T-helper 1 cell treated with Interleukin-12 subunit alpha and Interleukin-12 subunit beta and Interleukin-4 antibody, amounts not matched to agents 30 μg/mL and 1 μg/mL, for 36 hours (primary cell): ENCODE data around the gene PALM3.
"Not testable (repeated sequence)": the region's sequence is repeated elsewhere in the genome, so short reads cannot be mapped to it uniquely, and the experiment has no call there.

Experiments
- H3K27ac Mint-ChIP-seq: one replicate; pipeline ENCODE4 v1.8.0; 2021; ENCODE audit warnings: mild to moderate bottlenecking, mixed read lengths
- H3K27me3 Mint-ChIP-seq: one replicate; pipeline ENCODE4 v1.8.0; 2021; ENCODE audit warnings: low read depth, mixed read lengths
- H3K36me3 Mint-ChIP-seq: one replicate; pipeline ENCODE4 v1.8.0; 2021; ENCODE audit warnings: low read depth, mixed read lengths
- H3K4me1 Mint-ChIP-seq: one replicate; pipeline ENCODE4 v1.8.0; 2021; ENCODE audit warnings: low read depth, mixed read lengths
- H3K4me3 Mint-ChIP-seq: one replicate; pipeline ENCODE4 v1.8.0; 2021; ENCODE audit warnings: mild to moderate bottlenecking, moderate library complexity, mixed read lengths
- H3K9me3 Mint-ChIP-seq: one replicate; pipeline ENCODE4 v1.8.0; 2021; ENCODE audit warnings: mixed read lengths

The PALM3 gene

GRCh38 chr19:14058182-14059092 lies 3.4 kb downstream of the PALM3 start:
- Mint-ChIP-seq H3K27ac (peak overlapping the region; percentile 38), H3K9me3 (no peaks in the 10 kb centered on the region), H3K36me3 (peaks cover 5% of the 10 kb centered on the region), H3K27me3 (peaks cover 48% of the 10 kb centered on the region), H3K4me1 (peaks cover 14% of the 10 kb centered on the region), H3K4me3 (peak overlapping the region; percentile 46)

GRCh38 chr19:14056741-14057356 lies 5.0 kb downstream of the PALM3 start:
- Mint-ChIP-seq H3K4me3 (peak overlapping the region; percentile 53), H3K36me3 (peaks cover 16% of the 10 kb centered on the region), H3K27me3 (peaks cover 48% of the 10 kb centered on the region), H3K9me3 (peaks cover 5% of the 10 kb centered on the region), H3K27ac (no peak overlapping the region), H3K4me1 (peaks cover 14% of the 10 kb centered on the region)

GRCh38 chr19:14056069-14056666 lies 5.7 kb downstream of the PALM3 start:
- Mint-ChIP-seq H3K27ac (no peak overlapping the region), H3K4me3 (no peak overlapping the region), H3K4me1 (peaks cover 14% of the 10 kb centered on the region), H3K36me3 (peaks cover 19% of the 10 kb centered on the region), H3K9me3 (peaks cover 5% of the 10 kb centered on the region), H3K27me3 (peaks cover 44% of the 10 kb centered on the region)

- H3K4me3 Mint-ChIP-seq, result no peak overlapping the region
- H3K9me3 Mint-ChIP-seq, result peaks cover 5% of the 10 kb centered on the region
- H3K4me1 Mint-ChIP-seq, result peaks cover 14% of the 10 kb centered on the region
- H3K27me3 Mint-ChIP-seq, result peaks cover 36% of the 10 kb centered on the region
- no peak overlapping the region for H3K27ac Mint-ChIP-seq
- H3K36me3 Mint-ChIP-seq, result peaks cover 24% of the 10 kb centered on the region
These were observed 6.5 kb downstream of the PALM3 start for GRCh38 chr19:14055396-14055795.

- peaks cover 30% of the 10 kb centered on the region for H3K27me3 Mint-ChIP-seq
- no peak overlapping the region for H3K4me3 Mint-ChIP-seq
- H3K36me3 Mint-ChIP-seq, result peaks cover 28% of the 10 kb centered on the region
- H3K27ac Mint-ChIP-seq, result no peak overlapping the region
- H3K9me3 Mint-ChIP-seq, result peaks cover 5% of the 10 kb centered on the region
- peaks cover 16% of the 10 kb centered on the region for H3K4me1 Mint-ChIP-seq
These were observed 7.2 kb downstream of the PALM3 start for GRCh38 chr19:14054721-14055120.

- no peak overlapping the region for H3K4me3 Mint-ChIP-seq
- H3K36me3 Mint-ChIP-seq, result peaks cover 30% of the 10 kb centered on the region
- peaks cover 5% of the 10 kb centered on the region for H3K9me3 Mint-ChIP-seq
- peaks cover 16% of the 10 kb centered on the region for H3K4me1 Mint-ChIP-seq
- peaks cover 23% of the 10 kb centered on the region for H3K27me3 Mint-ChIP-seq
- peak overlapping the region; percentile 8 for H3K27ac Mint-ChIP-seq
These were observed 7.8 kb downstream of the PALM3 start for GRCh38 chr19:14054099-14054498.

- H3K9me3 Mint-ChIP-seq, result peaks cover 5% of the 10 kb centered on the region
- H3K4me3 Mint-ChIP-seq, result no peak overlapping the region
- peaks cover 34% of the 10 kb centered on the region for H3K36me3 Mint-ChIP-seq
- H3K27me3 Mint-ChIP-seq, result peaks cover 17% of the 10 kb centered on the region
- peaks cover 12% of the 10 kb centered on the region for H3K4me1 Mint-ChIP-seq
- no peak overlapping the region for H3K27ac Mint-ChIP-seq
These were observed 8.4 kb downstream of the PALM3 start for GRCh38 chr19:14053500-14053899.

- H3K4me1 Mint-ChIP-seq, result peaks cover 7% of the 10 kb centered on the region
- H3K27me3 Mint-ChIP-seq, result peaks cover 13% of the 10 kb centered on the region
- no peak overlapping the region for H3K27ac Mint-ChIP-seq
- H3K9me3 Mint-ChIP-seq, result peaks cover 5% of the 10 kb centered on the region
- H3K36me3 Mint-ChIP-seq, result peaks cover 38% of the 10 kb centered on the region
- H3K4me3 Mint-ChIP-seq, result no peak overlapping the region
These were observed 8.8 kb downstream of the PALM3 start for GRCh38 chr19:14053032-14053431.

- Mint-ChIP-seq H3K36me3 (peaks cover 38% of the 10 kb centered on the region), H3K27ac (no peak overlapping the region), H3K9me3 (peaks cover 5% of the 10 kb centered on the region), H3K4me3 (no peak overlapping the region), H3K27me3 (peaks cover 8% of the 10 kb centered on the region), H3K4me1 (peaks cover 2% of the 10 kb centered on the region)
These were observed 9.4 kb downstream of the PALM3 start for GRCh38 chr19:14052470-14052869.

GRCh38 chr19:14051980-14052379 lies 9.9 kb downstream of the PALM3 start:
- Mint-ChIP-seq H3K27me3 (peaks cover 6% of the 10 kb centered on the region), H3K9me3 (peaks cover 5% of the 10 kb centered on the region), H3K36me3 (peaks cover 41% of the 10 kb centered on the region), H3K4me3 (no peak overlapping the region), H3K4me1 (peaks cover 2% of the 10 kb centered on the region), H3K27ac (no peak overlapping the region)

GRCh38 chr19:14050961-14051360 lies 10.9 kb downstream of the PALM3 start:
- peaks cover 47% of the 10 kb centered on the region for H3K36me3 Mint-ChIP-seq
- not testable (repeated sequence) for H3K4me3 Mint-ChIP-seq, H3K9me3 Mint-ChIP-seq, H3K27me3 Mint-ChIP-seq, H3K27ac Mint-ChIP-seq, H3K4me1 Mint-ChIP-seq

GRCh38 chr19:14050512-14050911 lies 11.4 kb downstream of the PALM3 start:
- Mint-ChIP-seq H3K27ac (no peak overlapping the region), H3K4me3 (no peak overlapping the region), H3K27me3 (no peaks in the 10 kb centered on the region), H3K9me3 (peaks cover 5% of the 10 kb centered on the region), H3K36me3 (peaks cover 51% of the 10 kb centered on the region), H3K4me1 (peaks cover 2% of the 10 kb centered on the region)

GRCh38 chr19:14048443-14049153 lies 13.3 kb downstream of the PALM3 start:
- H3K4me1 Mint-ChIP-seq, result peaks cover 2% of the 10 kb centered on the region
- H3K27me3 Mint-ChIP-seq, result no peaks in the 10 kb centered on the region
- no peak overlapping the region for H3K27ac Mint-ChIP-seq
- peaks cover 46% of the 10 kb centered on the region for H3K36me3 Mint-ChIP-seq
- no peak overlapping the region for H3K4me3 Mint-ChIP-seq
- H3K9me3 Mint-ChIP-seq, result peaks cover 5% of the 10 kb centered on the region

- H3K36me3 Mint-ChIP-seq, result peaks cover 49% of the 10 kb centered on the region
- not testable (repeated sequence) for H3K4me1 Mint-ChIP-seq, H3K4me3 Mint-ChIP-seq, H3K27ac Mint-ChIP-seq, H3K27me3 Mint-ChIP-seq, H3K9me3 Mint-ChIP-seq
These were observed 14.0 kb downstream of the PALM3 start for GRCh38 chr19:14047866-14048265.
